AG09309 (cell line): ENCODE results near the gene TMEM88.

Source experiments
- DNase-seq: peaks from one replicate; pipeline ENCODE4 v3.0.0-alpha.2; 2010; ENCODE audit warnings: low read depth
- H3K4me3 ChIP-seq: 2 replicates; pipeline ENCODE4 v1.5.1; 2011; ENCODE audit warnings: mild to moderate bottlenecking, low read depth, low read length, moderate library complexity; ENCODE audit not compliant: control insufficient read depth
- TF ChIP-seq, protein P1 (sequence below): IDR thresholded peaks from 2 replicates; pipeline ENCODE4 v1.5.1; 2011; ENCODE audit warnings: mild to moderate bottlenecking, low read depth, low read length, inconsistent platforms; ENCODE audit not compliant: insufficient read depth, control insufficient read depth; ENCODE audit errors: missing control alignments

TMEM88 gene

GRCh38 chr17:7897773-7898172 lies 42.9 kb downstream of the TMEM88 start:
- no peak overlapping the region for H3K4me3 ChIP-seq
- TF ChIP-seq, protein P1, sequence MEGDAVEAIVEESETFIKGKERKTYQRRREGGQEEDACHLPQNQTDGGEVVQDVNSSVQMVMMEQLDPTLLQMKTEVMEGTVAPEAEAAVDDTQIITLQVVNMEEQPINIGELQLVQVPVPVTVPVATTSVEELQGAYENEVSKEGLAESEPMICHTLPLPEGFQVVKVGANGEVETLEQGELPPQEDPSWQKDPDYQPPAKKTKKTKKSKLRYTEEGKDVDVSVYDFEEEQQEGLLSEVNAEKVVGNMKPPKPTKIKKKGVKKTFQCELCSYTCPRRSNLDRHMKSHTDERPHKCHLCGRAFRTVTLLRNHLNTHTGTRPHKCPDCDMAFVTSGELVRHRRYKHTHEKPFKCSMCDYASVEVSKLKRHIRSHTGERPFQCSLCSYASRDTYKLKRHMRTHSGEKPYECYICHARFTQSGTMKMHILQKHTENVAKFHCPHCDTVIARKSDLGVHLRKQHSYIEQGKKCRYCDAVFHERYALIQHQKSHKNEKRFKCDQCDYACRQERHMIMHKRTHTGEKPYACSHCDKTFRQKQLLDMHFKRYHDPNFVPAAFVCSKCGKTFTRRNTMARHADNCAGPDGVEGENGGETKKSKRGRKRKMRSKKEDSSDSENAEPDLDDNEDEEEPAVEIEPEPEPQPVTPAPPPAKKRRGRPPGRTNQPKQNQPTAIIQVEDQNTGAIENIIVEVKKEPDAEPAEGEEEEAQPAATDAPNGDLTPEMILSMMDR, result peak; percentile 63
- DNase-seq, result no peak

GRCh38 chr17:7903154-7904103 lies 48.6 kb downstream of the TMEM88 start:
- DNase-seq, result no peak
- TF ChIP-seq, protein P1, result no peak
- H3K4me3 ChIP-seq, result no peak overlapping the region
